Brain microvascular endothelial cell (primary cell): Measurements from ENCODE around the gene KRT17.

Experiments used
- DNase-seq: peaks from one replicate; pipeline ENCODE4 v3.0.0-alpha.2; 2020
- H3K27ac ChIP-seq: fragments of 250-450 bp; sonication (Bioruptor Pico); 2 replicates; pipeline ENCODE4 v1.5.1; 2020; ENCODE audit warnings: mild to moderate bottlenecking, moderate library complexity
- H3K27me3 ChIP-seq: fragments of 250-450 bp; sonication (Bioruptor Pico); replicated peaks from 2 replicates; pipeline ENCODE4 v1.5.1; 2020; ENCODE audit warnings: mild to moderate bottlenecking
- H3K36me3 ChIP-seq: fragments of 250-450 bp; sonication (Bioruptor Pico); replicated peaks from 2 replicates; pipeline ENCODE4 v1.5.1; 2020; ENCODE audit warnings: mild to moderate bottlenecking
- H3K4me3 ChIP-seq: 2 replicates; pipeline ENCODE4 v1.5.1; 2011; ENCODE audit warnings: low read depth, mild to moderate bottlenecking, control low read depth, low read length, moderate library complexity
- in situ Hi-C: cut with HindIII; loops from 2 replicates; pipeline ENCODE4 v1.10.0; 2017; ENCODE audit warnings: low sequenced_read_pairs, low pct_ligation_motif_present
- TF ChIP-seq, protein P1 (sequence below): IDR thresholded peaks from 2 replicates; pipeline ENCODE4 v1.5.1; 2011; ENCODE audit warnings: low read depth, mild to moderate bottlenecking, moderate library complexity, low read length, control low read depth, inconsistent platforms; ENCODE audit errors: missing control alignments

KRT17 gene

DNA sequence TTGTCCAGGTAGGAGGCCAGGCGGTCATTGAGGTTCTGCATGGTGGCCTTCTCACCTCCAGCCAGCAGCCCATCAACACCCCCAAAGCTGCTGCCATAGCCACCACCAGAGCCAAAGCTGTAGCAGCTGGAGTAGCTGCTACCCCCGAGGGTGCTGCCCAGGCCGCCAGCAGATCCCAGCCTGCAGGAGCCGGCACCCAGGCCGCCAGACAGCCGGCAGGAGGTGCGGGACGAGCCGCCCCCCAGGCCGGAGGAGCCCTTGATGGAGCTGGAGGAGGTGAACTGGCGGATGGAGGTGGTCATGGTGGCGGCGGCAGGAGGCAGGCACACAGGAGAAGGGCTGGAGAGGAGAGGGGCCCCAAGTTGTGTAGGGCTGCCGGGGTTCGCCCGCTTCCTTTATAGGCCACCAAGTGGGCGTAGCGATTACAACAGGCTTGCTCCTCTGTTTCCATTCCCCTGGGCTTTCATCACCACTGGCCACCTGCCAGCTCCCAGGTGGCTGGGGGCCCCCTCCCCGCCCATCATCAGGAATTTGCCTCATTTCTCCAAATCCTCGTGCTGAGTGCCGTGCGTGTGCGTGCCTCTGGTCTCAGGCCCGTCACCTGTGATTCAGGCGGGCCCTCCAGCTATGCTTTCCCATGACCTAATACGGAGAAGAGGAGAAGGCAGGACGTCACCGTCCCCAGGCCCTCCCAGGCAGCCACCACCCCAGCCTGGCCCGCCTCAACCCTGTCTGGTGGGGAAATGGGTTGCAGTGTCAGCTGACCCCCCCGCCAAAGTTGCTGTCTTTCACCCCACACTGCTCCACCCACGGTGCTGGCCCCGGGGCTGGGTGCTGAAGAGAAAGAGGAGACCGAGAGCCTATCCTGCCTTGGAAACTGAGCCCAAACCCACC lies at the start of gene KRT17:
KRT17 (minus strand) TSS at position 368 of the 894 bp plus-strand sequence; CDS start at position 302, 66 bp downstream.
- TF ChIP-seq, protein P1, sequence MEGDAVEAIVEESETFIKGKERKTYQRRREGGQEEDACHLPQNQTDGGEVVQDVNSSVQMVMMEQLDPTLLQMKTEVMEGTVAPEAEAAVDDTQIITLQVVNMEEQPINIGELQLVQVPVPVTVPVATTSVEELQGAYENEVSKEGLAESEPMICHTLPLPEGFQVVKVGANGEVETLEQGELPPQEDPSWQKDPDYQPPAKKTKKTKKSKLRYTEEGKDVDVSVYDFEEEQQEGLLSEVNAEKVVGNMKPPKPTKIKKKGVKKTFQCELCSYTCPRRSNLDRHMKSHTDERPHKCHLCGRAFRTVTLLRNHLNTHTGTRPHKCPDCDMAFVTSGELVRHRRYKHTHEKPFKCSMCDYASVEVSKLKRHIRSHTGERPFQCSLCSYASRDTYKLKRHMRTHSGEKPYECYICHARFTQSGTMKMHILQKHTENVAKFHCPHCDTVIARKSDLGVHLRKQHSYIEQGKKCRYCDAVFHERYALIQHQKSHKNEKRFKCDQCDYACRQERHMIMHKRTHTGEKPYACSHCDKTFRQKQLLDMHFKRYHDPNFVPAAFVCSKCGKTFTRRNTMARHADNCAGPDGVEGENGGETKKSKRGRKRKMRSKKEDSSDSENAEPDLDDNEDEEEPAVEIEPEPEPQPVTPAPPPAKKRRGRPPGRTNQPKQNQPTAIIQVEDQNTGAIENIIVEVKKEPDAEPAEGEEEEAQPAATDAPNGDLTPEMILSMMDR: no peak
- Histone ChIP-seq H3K4me3 (no peak within 1 kb of the TSS), H3K27ac (no peak within 1 kb of the TSS), H3K27me3 (no peaks in the 10 kb centered on the region), H3K36me3 (no peaks in the 10 kb centered on the region)
- DNase-seq: no peak
- in situ Hi-C loops: no loop called here

- no peak for DNase-seq
- TF ChIP-seq, protein P1: no peak
- H3K4me3 ChIP-seq: no peak overlapping the region
- in situ Hi-C loops: no loop called here
- H3K36me3 ChIP-seq: no peaks in the 10 kb centered on the region
- no peak overlapping the region for H3K27ac ChIP-seq
- H3K27me3 ChIP-seq: no peaks in the 10 kb centered on the region
Measured at GRCh38 chr17:41672153-41672552, 47.8 kb upstream of the KRT17 start.

- in situ Hi-C loops: no loop called here
- Histone ChIP-seq H3K4me3 (no peak overlapping the region), H3K27me3 (no peaks in the 10 kb centered on the region), H3K36me3 (no peaks in the 10 kb centered on the region), H3K27ac (no peak overlapping the region)
- DNase-seq: no peak
- TF ChIP-seq, protein P1: no peak
Measured at GRCh38 chr17:41667280-41668041, 43.1 kb upstream of the KRT17 start.

GRCh38 chr17:41666708-41667279 lies 42.4 kb upstream of the KRT17 start:
- TF ChIP-seq, protein P1: peak; percentile 94
- peak; percentile 70 for DNase-seq
- H3K4me3 ChIP-seq: peak overlapping the region; percentile 55
- in situ Hi-C loops: no loop called here
- no peaks in the 10 kb centered on the region for H3K27me3 ChIP-seq
- no peaks in the 10 kb centered on the region for H3K36me3 ChIP-seq
- peak overlapping the region; percentile 61 for H3K27ac ChIP-seq

- in situ Hi-C loops: no loop called here
- peak; percentile 53 for DNase-seq
- TF ChIP-seq, protein P1: no peak
Measured at GRCh38 chr17:41666237-41666641, 41.9 kb upstream of the KRT17 start.

More at GRCh38 chr17:41666237-41666641, 41.9 kb upstream of the KRT17 start:
- Histone ChIP-seq H3K36me3 (no peaks in the 10 kb centered on the region), H3K4me3 (peak overlapping the region; percentile 55), H3K27ac (peak overlapping the region; percentile 61), H3K27me3 (no peaks in the 10 kb centered on the region)
